Uterus (tissue), 2 donors: ENCODE results near the gene ADGRD1.

Source experiments
- CTCF ChIP-seq, 4 experiments: fragments of 200-600 bp in 2 of 4; fragments of 450-650 bp in 2 of 4; sonication (generic) in 2 of 4; IDR thresholded peaks; one replicate each; pipeline ENCODE4 v1.5.1; 2016 to 2019; ENCODE audit warnings: antibody characterized with exemption in 4 of 4, mild to moderate bottlenecking in 2 of 4, moderate library complexity in 1 of 4
- POLR2A ChIP-seq, 2 donors: fragments of 450-650 bp; IDR thresholded peaks; one replicate each; pipeline ENCODE4 v1.6.1; 2016; ENCODE audit warnings: antibody characterized with exemption in 2 of 2, mild to moderate bottlenecking in 1 of 2, moderate library complexity in 1 of 2

- TF ChIP-seq CTCF (IDR thresholded peaks at IDR 0.05) (no peak), POLR2A (IDR thresholded peaks at IDR 0.05) (no peak)
These were observed 51.7 kb downstream of the ADGRD1 start for GRCh38 chr12:131005161-131006035.
